ENCODE data around the gene NBL1. TPM values are rescaled to one million over a fixed set of nuclear protein-coding genes. Genes with fewer than 3 reads are reported as not detected.

NBL1 gene
- total RNA-seq, 1 donor from 2014 or later, result 159 TPM

GRCh38 chr1:19643121-19643520 is 990 bp upstream of the NBL1 start:
- Mint-ChIP-seq H3K27ac (ENCODE audit: unreplicated experiment) (peak overlapping the region; percentile 54), H3K4me1 (ENCODE audit: low read depth) (peaks cover 55% of the 10 kb centered on the region), H3K9me3 (ENCODE audit: low read depth) (no peaks in the 10 kb centered on the region)

DNA sequence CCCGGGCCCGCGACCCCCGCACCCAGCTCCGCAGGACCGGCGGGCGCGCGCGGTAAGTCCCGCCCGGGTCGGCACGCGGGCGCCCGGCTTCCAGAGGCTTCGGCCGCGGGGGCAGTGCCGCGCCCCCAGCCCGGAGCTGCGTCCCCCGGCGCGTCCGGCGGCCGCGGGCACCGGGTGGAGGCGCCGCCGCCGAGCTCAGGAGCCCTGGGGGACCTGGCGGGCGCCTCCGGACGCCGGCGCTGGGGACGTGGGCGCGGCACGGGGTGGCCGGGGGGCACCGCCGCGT is 227 bp downstream of the NBL1 start:
- Mint-ChIP-seq H3K27ac (ENCODE audit: unreplicated experiment) (no peak overlapping the region), H3K4me1 (ENCODE audit: low read depth) (peaks cover 55% of the 10 kb centered on the region), H3K27me3 (ENCODE audit: low read depth) (no peaks in the 10 kb centered on the region), H3K9me3 (ENCODE audit: low read depth) (no peaks in the 10 kb centered on the region), H3K4me3 (ENCODE audit: unreplicated experiment) (peak overlapping the region; percentile 92), H3K36me3 (ENCODE audit: low read depth) (no peaks in the 10 kb centered on the region)
- TF ChIP-seq CTCF (IDR thresholded peaks at IDR 0.05), result no peak
- no peak for DNase-seq (ENCODE audit: low spot score)

More at GRCh38 chr1:19643121-19643520, 990 bp upstream of the NBL1 start:
- Mint-ChIP-seq H3K4me3 (ENCODE audit: unreplicated experiment) (peak overlapping the region; percentile 75), H3K27me3 (ENCODE audit: low read depth) (no peaks in the 10 kb centered on the region), H3K36me3 (ENCODE audit: low read depth) (no peaks in the 10 kb centered on the region)
- TF ChIP-seq CTCF (IDR thresholded peaks at IDR 0.05), result no peak
- no peak for DNase-seq (ENCODE audit: low spot score)

DNA sequence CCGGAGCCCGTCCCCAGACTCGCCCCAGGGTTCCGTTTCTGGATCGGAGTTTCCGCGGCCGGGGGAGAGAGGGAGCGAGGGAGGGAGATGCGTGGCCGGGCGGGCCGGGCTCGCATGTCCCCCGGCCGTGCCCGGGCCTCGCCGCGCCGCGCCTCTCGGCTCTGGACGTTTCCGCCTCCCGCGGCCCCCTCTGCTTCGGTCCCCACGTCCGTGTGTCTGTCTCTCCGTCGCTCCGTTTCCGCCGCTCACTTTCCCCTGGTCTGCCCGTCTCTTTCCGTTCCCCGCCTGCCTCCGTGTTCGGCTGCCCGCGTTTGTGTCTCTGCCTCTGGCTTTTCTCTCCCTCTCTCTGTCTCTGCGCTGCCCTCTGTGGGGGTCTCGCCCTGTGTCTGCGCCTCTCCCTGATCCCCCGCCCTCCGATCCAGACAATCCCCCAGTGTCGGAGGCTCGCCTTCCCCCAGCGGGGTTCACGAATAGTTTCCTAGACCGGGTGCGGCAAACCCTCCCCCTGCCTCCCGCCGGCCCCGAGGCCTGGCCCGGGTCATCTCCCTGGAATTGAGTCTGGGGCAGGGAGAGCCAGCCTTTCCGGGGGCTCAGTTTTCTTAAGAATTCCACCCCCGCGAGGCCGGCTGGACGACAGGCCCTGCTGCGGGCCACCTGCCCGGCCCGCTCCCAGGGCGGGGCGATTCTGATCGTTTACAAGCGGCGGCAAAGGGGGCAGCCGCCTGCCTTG is 735 bp downstream of the NBL1 start:
- Mint-ChIP-seq H3K4me3 (ENCODE audit: unreplicated experiment) (peak overlapping the region; percentile 92), H3K36me3 (ENCODE audit: low read depth) (no peaks in the 10 kb centered on the region), H3K27ac (ENCODE audit: unreplicated experiment) (peak overlapping the region; percentile 86), H3K4me1 (ENCODE audit: low read depth) (peaks cover 53% of the 10 kb centered on the region), H3K9me3 (ENCODE audit: low read depth) (no peaks in the 10 kb centered on the region), H3K27me3 (ENCODE audit: low read depth) (no peaks in the 10 kb centered on the region)
- peak; percentile 18 for TF ChIP-seq CTCF (IDR thresholded peaks at IDR 0.05)
- no peak for DNase-seq (ENCODE audit: low spot score)

- Mint-ChIP-seq H3K9me3 (ENCODE audit: low read depth) (no peaks in the 10 kb centered on the region), H3K4me1 (ENCODE audit: low read depth) (peaks cover 53% of the 10 kb centered on the region), H3K36me3 (ENCODE audit: low read depth) (no peaks in the 10 kb centered on the region), H3K4me3 (ENCODE audit: unreplicated experiment) (peak overlapping the region; percentile 92), H3K27me3 (ENCODE audit: low read depth) (no peaks in the 10 kb centered on the region), H3K27ac (ENCODE audit: unreplicated experiment) (peak overlapping the region; percentile 84)
- DNase-seq (ENCODE audit: low spot score), result no peak
- TF ChIP-seq CTCF (IDR thresholded peaks at IDR 0.05), result no peak
Observed at GRCh38 chr1:19645411-19646251, 1.5 kb downstream of the NBL1 start.

- Mint-ChIP-seq H3K36me3 (ENCODE audit: low read depth) (no peaks in the 10 kb centered on the region), H3K27ac (ENCODE audit: unreplicated experiment) (no peak overlapping the region), H3K9me3 (ENCODE audit: low read depth) (no peaks in the 10 kb centered on the region), H3K27me3 (ENCODE audit: low read depth) (no peaks in the 10 kb centered on the region), H3K4me3 (ENCODE audit: unreplicated experiment) (peak overlapping the region; percentile 92), H3K4me1 (ENCODE audit: low read depth) (peaks cover 51% of the 10 kb centered on the region)
- no peak for DNase-seq (ENCODE audit: low spot score)
- no peak for TF ChIP-seq CTCF (IDR thresholded peaks at IDR 0.05)
Observed at GRCh38 chr1:19646377-19647319, 2.5 kb downstream of the NBL1 start.

Measured in chondrocyte (in vitro differentiated cells).